HUDEP-2 (cell line): ENCODE measurements around the gene UBE2O.
"Not testable (repeated sequence)": the region's sequence is repeated elsewhere in the genome, so short reads cannot be mapped to it uniquely, and the experiment has no call there.

ENCODE experiments used
- DNase-seq, 76 experiments: peaks; one replicate each; lab custom pipeline; 2025; ENCODE audit not compliant: unreplicated experiment in 76 of 76; lab: John Stamatoyannopoulos, UW

Gene UBE2O

DNA sequence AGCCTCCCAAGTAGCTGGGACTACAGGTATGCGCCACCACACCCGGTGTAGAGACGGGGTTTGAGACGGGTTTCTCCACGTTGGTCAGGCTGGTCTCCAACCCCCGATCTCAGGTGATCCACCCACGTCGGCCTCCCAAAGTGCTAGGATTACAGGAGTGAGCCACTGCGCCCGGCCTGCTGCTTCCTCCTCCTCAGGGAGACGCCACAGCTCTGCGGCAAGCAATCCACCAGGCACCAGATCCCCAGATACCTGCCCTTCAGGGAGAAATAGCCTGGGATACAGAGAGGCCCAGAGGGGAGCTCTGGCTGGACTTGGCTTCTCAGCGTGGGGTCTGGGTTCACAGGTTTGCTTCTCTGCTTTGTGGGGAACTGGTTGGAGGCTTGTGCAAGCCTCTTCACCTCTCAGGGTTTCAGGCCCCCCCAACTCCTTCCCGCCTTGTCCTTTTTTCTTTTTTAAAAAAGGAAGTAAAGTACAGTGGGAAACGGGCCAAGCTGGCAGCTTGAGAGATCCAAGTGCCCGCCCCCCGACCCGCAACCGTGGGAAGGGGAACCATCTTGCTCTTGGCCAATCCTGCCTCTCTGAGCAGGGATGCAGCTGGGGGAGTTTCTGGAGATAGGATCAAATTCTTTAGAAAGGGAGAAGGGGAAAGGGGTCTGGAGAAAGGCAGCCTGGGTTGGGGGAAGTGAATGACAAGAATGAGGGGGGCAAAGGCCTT, 71.2 kb downstream of the UBE2O start:
- no peak for DNase-seq

DNA sequence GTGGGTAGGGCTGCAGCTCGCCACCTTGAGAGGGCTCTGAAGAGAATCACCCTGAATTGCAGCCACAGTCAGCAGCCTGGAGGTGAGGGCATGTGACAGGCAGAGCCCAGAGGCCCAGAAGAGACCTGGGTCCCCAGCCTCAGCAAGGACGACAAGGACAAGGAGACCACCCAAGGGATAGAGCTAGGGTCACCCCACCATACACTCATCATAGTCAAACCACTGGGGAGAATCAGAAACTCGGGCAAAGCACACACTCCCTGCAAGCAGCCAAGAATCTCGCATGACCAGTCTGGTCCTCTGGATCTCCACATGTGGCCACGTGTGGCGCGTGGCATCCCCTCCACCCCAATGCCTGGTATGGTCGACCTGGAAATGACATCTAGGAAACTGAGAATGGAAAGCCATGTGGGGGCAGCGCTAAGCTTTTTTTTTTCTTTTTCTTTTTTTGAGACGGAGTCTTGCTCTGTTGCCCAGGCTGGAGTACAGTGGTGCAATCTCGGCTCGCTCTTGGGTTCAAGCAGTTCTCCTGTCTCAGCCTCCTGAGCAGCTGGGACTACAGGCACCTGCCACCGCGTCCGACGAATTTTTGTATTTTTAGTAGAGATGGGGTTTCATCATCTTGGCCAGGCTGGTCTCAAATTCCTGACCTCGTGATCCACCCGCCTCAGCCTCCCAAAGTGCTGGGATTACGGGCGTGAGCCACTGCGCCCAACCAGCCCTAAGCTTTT, 73.1 kb downstream of the UBE2O start:
- no peak for DNase-seq

DNA sequence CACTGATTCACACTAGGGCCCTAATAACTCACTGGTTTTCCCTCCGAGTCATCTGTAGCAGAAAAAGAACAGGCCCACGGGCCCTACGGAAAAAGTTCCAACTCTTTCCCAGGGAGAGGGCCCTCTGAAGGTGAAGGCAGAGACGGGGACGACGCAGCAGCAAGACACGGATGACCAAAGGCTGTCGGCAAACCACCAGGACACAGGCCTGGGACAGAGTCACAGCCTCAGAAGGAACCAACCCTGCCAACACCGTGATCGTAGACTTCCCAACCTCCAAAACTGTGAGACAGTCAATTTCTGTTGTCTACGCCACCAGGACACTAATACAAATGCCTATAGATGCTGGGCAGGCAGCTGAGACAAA, 73.7 kb downstream of the UBE2O start:
- no peak for DNase-seq

DNA sequence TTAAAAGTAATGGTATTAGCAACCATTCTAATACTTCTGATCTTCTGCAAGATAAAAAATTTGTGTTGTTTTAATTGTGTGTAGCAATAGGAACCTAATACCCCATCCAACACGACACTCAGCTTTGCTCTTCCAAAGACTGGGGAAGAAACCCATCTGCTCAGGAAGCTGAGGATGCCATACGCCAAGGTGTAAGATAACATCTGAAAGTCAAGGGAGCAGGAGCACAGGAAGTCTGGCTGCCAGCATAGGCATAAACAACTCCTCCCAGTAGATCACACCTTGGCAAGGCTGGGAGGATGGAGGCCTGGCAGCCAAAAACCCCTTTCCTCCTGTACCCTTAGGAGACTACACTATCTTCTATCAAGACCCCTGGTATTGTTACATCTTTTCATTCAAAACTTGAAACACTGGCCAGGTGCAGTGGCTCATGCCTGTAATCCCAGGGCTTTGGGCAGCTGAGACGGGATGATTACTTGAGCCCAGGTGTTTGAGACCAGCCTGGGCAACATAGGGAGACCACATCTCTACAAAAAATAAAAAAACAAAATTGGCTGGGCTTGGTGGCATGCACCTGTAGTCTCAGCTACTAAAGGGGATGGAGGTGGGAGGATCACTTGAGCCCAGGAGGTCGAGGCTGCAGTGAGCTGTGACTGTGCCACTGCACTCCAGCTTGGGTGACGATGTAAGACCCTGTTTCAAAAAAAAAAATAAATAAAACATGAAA, 74.2 kb downstream of the UBE2O start:
- no peak for DNase-seq

DNA sequence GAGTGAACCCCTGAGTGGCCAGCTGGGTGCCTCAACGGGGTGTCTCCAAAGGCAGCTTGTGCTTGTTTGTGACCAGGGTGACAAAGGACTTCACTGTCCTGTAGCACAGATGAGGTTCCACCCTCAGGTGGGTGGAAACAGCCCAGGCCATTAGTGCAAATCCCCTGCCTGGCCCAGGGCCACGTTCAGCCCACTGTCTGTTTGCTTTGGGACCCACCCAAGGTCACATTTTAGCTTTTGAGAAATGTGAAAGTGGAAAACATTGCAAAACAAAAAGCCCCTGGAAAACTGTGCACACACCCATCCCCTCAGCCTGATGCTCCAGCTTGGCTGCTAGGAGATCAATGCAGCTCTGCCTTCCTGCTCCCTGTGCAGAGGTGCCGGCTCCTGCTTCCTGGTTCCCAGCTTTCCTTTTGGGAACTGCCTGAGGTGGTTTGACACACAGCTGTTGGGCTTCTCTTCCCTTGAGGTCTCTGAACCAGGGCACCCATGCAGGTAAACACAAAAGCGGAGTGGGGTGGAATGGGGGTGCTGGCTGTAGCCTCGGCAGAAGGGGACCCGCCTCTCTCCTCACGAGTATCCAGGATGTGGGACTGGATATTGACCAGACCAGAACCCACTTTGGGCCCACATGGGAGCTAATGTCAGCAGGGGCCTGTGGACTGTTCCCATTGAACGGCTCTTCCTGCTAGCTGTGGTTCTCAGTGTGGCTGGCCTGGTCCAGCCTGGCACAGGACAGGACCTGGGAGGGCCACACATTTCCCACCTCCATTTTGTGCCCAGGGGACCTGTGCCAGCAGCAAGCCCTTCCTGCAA, 76.4 kb downstream of the UBE2O start:
- DNase-seq, result no peak

DNA sequence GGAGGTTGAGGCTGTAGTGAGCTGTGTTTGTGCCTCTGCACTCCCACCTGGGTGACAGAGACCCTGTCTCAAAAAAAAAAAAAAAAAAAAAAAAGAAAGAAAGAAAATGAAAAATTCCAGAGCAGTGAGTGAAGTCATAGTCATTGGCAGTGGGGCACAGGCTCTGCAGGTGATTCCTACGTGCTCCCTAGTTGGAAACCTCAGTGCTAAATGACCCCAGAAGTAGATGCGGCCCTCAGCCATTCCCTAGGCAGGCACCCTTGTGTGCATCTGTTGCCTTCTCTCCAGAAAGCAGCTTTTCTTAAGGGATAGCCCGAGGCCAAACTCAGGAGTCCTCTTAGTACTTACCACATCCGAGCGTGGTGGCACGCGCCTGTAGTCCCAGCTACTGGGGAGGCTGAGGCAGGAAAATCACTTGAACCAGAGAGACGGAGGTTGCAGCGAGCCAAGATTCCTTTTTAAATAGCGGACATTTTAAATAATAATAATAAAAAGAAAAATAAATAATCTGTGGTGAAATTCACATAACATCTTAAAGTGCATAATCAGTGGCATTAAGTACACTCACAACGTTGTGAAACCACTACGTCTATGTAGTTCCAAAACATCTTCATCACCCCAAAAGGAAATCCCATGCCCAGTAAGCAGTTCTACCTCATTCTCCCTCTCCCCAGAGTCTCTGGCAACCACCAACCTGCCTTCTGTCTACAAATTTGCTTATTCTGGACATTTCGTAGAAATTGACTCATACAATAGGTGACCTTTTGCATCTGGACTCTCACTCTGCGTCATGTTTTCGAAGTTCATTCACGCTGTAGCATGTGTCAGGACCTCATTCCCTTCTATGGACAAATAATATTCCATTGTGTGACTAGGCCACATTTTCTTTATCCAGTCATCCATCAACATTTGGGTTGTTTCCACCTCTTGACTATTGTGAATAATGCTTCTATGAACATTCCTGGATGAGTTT, 81.0 kb downstream of the UBE2O start:
- no peak for DNase-seq

DNA sequence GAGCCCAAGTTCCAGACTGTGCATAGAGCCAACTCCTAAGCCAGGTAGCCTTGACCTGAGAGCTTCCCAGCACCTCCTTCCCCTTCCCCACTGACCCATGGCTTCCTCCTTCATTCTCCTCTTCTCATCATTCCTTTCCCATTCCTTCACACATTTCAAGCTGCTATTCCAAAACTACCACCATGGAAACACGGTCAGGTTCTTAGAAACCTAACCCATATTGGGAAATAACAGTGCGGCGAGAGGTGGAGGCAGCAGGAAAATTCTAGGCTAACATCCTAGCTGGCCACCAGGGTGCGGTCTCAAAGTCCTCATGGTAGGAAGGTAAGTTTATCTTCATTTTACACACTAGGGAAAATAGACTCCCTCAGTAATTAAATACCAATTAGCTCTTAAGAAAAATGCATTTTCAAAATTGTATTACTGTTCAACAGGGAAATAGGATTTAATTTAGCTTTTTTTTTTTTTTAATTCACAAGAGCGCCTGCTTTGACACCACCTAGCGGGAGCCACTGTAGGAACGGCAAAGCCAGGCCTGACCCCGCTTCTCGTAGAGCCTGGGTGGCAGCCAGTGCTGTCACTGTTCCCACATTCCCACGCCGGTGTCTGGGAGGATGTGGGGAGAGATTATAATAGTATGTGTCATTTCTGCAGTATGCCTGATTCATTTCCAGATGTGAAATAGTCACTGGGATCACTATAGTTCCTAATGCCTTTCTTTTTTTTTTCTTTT, 82.5 kb downstream of the UBE2O start:
- no peak for DNase-seq

DNA sequence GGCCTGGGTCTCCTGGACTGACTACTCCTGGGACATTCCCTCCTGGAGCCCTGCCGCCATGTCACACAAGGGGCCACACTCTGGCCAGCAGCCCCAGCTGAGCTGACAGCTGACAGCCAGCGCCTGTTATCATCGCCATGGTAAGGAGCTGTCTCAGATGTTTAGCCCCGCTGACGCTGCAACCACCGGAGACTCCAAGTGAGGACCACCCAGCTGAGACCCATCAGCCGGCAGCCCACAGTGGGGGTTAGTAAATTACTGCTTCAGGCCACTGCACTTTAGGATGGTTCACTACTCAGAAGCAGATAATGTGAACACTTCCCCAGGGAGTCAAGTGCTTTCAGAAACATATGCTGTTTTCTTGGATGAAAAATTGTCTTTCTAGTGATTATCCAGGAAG, 83.1 kb downstream of the UBE2O start:
- no peak for DNase-seq

DNA sequence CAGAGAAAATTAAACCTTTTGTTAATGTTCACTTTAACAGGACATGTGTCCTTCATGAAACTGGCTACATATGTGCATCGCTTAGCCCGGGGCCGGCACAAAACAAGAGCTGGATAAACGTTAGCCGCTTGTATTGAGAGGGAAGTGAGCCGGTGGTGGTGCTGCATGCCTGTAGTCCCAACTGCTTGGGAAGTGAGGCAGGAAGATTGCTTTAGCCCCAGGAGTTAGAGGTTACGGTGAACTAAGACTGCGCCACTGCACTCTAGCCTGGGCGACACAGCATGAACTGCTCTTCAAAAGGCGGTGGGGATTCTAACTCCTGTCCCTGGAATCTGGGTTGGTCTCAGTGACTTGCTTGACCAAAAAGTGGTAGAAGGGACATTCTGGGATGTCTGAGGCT, 83.6 kb downstream of the UBE2O start:
- DNase-seq, result no peak

DNA sequence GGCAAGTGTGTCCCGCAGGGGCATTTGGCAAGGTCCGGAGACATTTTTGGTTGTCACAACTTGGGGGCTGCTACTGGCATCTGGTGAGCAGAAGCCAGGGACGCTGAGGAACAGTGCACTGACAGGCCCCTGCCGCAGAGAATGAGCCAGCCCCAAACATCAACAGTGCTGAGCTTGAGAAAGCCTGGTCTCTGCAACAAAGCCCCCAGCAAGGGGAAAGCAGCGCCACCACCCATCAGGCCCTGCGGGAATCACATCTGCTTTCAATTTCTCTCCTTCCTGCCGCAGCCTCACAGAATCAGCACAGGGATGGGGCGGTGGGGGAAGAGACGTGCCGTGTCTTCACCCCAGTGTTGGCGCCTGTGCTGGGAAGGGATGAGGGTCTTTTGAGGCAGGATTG, 84.4 kb downstream of the UBE2O start:
- no peak for DNase-seq

DNA sequence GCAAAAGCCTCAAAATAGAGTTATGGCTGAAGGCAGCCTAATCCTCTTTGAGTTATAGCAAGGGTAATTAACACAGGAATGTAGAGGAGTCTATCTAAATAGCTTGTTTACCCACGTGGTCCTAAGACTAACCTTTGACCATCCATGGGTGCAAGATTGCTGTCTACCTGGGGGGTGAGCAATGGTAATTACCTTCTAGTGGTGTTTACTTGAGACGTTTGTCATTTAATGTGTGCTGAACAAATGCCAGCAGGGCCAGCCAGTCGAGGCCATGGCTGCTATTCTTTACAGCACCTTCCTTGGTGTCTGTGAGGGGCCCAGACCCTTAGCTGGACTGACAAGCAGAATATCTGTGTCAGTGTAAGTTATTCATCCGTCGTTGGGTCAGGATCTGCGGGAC, 85.3 kb downstream of the UBE2O start:
- DNase-seq, result no peak

DNA sequence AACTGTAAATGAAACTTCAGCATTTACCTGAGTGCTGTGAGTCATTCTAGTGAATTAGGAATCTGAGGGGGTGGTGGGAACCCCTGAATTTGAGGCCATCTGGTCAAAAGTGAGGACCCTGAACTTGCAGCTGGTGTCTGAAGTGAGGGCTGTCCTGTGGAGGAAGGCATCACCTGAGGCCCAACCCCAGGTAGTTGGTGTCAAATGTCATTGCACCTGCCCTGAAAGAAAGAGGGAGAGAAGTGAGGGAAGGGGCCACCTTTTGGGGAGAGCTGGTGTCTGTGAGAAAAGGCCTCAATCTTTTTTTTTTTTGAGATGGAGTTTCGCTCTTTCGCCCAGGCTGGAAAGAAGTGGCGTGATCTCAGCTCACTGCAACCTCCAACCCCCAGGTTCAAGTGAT, 86.7 kb downstream of the UBE2O start:
- DNase-seq, result no peak

DNA sequence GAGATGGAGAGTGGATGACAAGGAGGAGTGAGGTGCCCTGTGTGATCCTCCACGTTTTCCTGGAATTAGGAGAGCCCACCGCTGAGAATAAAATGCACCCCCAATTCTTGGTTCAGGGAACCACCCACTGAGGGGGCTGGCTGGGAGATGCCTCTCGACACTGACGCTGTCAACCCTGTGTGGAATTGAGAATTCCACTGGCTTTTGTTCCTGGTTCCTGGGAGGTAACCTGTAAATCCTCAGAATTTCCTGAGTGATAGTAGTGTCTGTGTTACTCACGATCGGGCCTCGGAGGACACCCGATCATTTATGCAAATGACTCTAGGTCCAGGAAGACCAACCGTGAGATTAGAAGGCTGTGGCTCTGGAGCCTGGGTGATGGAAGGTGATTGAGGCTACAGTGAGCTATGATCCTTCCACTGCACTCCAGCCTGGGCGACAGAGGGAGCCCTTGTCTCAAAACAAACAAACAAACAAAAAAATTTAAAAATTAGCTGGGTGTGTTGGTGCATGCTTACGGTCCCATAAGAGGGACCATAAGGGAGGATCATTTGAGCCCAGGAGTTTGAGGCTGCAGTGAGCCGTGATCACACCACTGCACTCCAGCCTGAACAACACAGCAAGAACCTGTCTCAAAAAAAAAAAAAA, 87.6 kb downstream of the UBE2O start:
- peak in 6 of 76 experiments; percentile 9 to 38 (median 14) for DNase-seq

DNA sequence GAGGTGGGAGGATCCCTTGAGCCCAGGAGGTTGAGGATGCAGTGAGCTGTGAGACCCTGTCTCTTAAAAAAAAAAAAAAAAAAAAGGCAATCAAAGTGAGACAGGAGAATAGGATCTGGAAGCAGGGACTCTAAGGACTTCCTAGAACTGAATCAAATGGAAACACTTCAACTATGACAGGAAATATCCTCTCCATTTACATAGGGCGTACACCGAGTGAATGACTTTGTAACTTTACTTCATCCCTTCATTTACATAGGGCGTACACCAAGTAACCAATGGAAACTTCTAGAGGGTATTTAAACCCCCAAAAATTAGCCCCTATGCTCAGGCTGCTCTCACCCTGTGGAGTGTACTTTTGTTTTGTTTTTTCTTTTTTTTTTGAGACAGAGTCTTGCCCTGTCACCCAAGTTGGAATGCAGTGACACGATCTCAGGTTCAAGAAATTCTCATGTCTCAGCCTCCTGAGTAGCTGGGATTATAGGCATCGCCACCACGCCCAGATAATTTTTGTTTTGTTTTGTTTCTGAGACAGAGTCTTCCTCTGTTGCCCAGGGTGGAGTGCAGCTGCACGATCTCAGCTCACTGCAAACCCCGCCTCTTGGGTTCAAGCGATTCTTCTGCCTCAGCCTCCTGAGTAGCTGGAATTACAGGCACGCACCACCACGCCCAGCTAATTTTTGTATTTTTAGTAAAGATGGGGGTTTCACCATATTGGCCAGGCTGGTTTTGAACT, 89.7 kb downstream of the UBE2O start:
- no peak for DNase-seq

DNA sequence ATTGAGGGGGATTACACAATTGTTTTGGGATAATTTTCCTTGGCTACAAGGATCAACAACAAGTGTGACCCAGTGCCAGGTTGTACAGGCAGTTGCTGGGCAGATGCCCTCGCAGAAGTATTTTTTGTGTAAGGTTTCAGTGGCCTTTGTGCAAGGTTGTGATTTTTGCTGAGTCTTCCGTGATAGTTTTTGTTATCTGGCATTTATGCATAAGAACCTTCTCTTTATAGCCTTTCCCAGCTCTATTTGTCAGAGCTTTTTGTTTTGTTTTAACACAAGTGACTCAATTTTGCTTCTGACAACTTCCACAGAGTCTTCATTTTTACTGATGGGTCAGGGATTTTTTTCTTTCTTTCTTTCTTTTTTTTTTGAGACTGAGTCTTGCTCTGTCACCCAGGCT, 92.5 kb downstream of the UBE2O start:
- DNase-seq, result no peak

DNA sequence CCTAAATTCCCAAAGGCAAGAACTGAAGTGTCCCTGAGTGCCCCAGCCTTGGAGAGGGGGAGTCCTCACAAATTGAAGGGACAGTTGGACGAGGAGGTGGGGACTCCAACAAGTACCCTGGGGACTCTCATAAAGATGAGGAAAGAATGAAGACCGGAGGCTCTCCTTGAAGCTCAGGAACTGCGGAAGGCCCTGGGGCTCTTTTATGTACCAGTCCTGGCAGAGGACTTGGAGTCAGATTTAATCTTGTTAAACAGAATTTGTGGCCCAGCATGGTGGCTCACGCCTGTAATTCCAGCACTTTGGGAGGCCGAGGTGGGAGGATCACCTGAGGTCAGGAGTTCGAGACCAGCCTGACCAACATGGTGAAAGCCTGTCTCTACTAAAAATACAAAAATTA, 93.2 kb downstream of the UBE2O start:
- DNase-seq, result not testable (repeated sequence)

DNA sequence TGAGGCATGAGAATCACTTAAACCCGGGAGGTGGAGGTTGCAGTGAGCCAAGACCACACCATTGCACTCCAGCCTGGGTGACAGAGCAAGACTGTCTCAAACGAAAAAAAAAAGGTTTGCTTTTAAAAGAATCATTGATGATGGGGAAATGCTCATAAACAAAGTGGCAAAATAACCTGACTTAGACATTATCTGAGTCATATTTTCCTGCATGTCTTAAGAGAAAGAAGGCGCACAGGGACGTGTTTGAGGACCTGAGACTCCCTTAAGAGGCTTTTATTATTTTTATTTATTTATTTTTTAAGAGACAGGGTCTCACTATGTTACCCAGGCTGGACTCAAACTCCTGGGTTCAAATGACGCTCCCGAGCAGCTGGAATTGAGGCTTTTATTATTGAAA, 93.6 kb downstream of the UBE2O start:
- no peak for DNase-seq

DNA sequence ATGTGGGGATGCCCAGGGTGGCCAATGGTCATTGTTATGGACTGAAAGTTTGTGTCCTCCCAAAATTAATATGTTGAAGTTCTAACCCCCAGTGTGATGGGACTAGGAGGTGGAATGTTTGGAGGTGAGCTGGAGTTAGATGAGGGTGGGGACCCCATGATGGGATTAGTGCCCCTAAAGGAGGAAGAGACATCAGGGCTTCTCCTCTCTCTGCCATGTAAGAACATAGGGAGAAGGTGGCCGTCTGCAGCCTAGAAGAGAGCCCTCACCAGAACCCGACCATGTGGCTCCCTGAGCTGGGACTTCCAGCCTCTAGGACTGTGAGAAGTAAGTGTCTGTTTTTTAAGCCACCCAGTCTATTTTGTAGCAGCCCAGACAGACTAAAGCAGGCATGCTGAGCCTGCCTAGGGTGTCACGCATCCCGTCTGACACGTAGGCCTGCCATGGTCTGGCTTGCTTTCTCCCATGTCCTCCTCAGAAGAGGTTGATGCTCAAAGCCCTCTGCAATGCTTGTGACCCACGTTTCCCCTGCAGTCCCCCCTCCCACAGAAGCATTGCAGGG, 95.3 kb downstream of the UBE2O start:
- DNase-seq, result no peak
